HUES6 (cell line): ENCODE results near the gene ADGRL1.
"Not testable (repeated sequence)": the region's sequence is repeated elsewhere in the genome, so short reads cannot be mapped to it uniquely, and the experiment has no call there.

ENCODE experiments used
- H3K27ac ChIP-seq: 2 replicates; pipeline ENCODE4 v1.7.0; 2013; ENCODE audit warnings: low read depth, mild to moderate bottlenecking, low read length, inconsistent platforms
- H3K27me3 ChIP-seq: 2 replicates; pipeline ENCODE4 v1.6.1; 2013; ENCODE audit warnings: low read length; ENCODE audit not compliant: control insufficient read depth, insufficient read depth
- H3K36me3 ChIP-seq: 2 replicates; pipeline ENCODE4 v1.6.1; 2013; ENCODE audit warnings: low read length; ENCODE audit not compliant: control insufficient read depth, insufficient read depth
- H3K4me1 ChIP-seq: 2 replicates; pipeline ENCODE4 v1.6.1; 2013; ENCODE audit warnings: low read length; ENCODE audit not compliant: control insufficient read depth, insufficient read depth
- H3K4me3 ChIP-seq: 2 replicates; pipeline ENCODE4 v1.5.1; 2013; ENCODE audit warnings: low read depth, low read length
- H3K9ac ChIP-seq: one replicate; pipeline ENCODE4 v1.6.1; 2013; ENCODE audit warnings: mild to moderate bottlenecking, low read length
- H3K9me3 ChIP-seq: 2 replicates; pipeline ENCODE4 v1.6.1; 2013; ENCODE audit warnings: low read depth, low read length; ENCODE audit not compliant: control insufficient read depth, insufficient read depth

The ADGRL1 gene

GRCh38 chr19:14205452-14206287, at the start of gene ADGRL1:
Gene ADGRL1 (minus strand): TSS chr19:14206169. CDS start chr19:14183602, 22,567 bp downstream.
- H3K9me3 ChIP-seq, H3K36me3 ChIP-seq: not testable (repeated sequence)
- peaks cover 11% of the 10 kb centered on the region for H3K4me1 ChIP-seq
- H3K27ac ChIP-seq = peak within 1 kb of the TSS; percentile 79
- peak within 1 kb of the TSS; percentile 83 for H3K4me3 ChIP-seq
- peak within 1 kb of the TSS; percentile 79 for H3K9ac ChIP-seq
- peaks cover 12% of the 10 kb centered on the region; the same call in 1 of the 2 replicates for H3K27me3 ChIP-seq

GRCh38 chr19:14255316-14255715, 49.3 kb upstream of the ADGRL1 start:
- not testable (repeated sequence) for H3K9me3 ChIP-seq, H3K36me3 ChIP-seq, H3K27me3 ChIP-seq, H3K4me3 ChIP-seq, H3K9ac ChIP-seq, H3K27ac ChIP-seq, H3K4me1 ChIP-seq

DNA sequence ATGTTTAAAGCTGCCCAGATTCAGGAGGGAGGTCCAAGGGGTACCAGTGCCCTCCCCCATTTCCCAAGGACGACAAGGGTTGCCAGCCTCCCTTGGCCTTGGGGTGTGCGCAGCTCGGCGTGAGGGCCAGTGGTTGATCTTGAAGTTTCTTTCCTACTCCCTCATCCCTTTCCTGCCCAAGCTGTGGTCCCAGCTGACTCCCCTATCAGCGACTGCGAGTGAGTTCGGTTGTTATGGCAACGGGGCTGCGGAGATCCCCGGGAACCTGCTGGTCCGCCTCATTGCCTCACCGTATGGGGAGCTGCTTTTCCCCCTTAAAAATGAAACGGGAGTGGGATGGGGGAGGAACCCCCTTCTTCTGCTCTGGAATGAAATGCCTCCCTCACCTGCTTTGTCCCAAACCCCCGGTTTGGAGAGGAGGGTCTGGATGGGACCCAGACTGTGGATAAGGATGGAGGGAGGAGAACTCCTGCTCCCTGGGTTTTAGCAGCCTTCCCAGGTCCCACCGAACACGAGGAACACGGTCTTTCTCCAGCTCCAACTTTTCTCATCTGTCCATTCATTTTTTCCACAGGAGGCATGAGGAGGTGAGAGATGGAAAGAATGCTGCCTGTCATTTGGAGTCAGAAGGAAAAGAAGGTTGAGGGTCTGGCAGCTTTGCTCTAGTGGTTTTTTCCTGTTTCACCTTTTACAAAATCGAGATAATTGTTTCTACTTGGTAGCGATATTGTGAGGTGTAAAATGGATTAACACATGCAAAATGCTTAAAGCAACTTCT, 48.0 kb upstream of the ADGRL1 start:
- not testable (repeated sequence) for H3K9ac ChIP-seq, H3K36me3 ChIP-seq, H3K27ac ChIP-seq, H3K4me1 ChIP-seq, H3K9me3 ChIP-seq, H3K4me3 ChIP-seq, H3K27me3 ChIP-seq

DNA sequence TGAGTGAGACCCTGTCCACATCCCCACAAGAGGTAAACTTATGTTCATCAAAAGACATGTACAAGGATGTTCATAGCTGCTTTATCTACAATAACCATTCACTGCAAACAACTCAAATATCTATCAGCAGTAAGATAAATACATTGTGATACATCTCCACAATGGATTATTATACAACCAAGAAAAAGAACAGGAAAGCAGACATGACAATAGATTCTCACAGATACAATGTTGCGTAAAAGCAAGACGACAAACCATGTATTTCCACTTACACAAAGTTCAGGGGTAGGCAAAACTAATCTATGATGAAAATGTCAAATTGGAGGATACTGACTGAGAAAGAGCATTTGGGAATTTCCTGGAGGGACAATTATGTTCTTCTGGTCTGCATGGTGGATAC, 46.2 kb upstream of the ADGRL1 start:
- H3K9me3 ChIP-seq, H3K36me3 ChIP-seq, H3K27ac ChIP-seq, H3K9ac ChIP-seq, H3K27me3 ChIP-seq, H3K4me3 ChIP-seq, H3K4me1 ChIP-seq: not testable (repeated sequence)

- H3K27ac ChIP-seq = no peak overlapping the region
- no peaks in the 10 kb centered on the region for H3K9me3 ChIP-seq
- no peak overlapping the region for H3K9ac ChIP-seq
- no peaks in the 10 kb centered on the region for H3K27me3 ChIP-seq
- no peaks in the 10 kb centered on the region for H3K36me3 ChIP-seq
- H3K4me3 ChIP-seq = no peak overlapping the region
- H3K4me1 ChIP-seq = peaks cover 7% of the 10 kb centered on the region; the same call in 1 of the 2 replicates
Observed at GRCh38 chr19:14250870-14251269, 44.9 kb upstream of the ADGRL1 start.

DNA sequence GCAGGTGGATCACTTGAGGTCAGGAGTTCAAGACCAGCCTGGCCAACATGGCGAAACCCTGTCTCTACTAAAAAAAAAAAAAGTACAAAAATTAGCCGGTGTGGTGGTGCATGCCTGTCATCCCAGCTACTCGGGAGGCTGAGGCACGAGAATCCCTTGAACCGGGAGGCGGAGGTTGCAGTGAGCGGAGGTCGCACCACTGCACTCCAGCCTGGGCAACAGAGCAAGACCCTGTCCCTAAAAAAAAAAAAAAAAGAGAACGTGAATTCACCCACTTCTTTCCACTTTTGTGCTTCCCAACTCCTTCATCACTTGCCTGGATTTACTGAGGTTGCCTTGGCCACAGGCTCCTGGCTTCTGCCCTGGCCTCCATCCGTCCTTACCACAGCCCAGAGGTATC, 44.3 kb upstream of the ADGRL1 start:
- H3K4me3 ChIP-seq, H3K4me1 ChIP-seq, H3K9ac ChIP-seq, H3K36me3 ChIP-seq, H3K27me3 ChIP-seq, H3K9me3 ChIP-seq, H3K27ac ChIP-seq: not testable (repeated sequence)

DNA sequence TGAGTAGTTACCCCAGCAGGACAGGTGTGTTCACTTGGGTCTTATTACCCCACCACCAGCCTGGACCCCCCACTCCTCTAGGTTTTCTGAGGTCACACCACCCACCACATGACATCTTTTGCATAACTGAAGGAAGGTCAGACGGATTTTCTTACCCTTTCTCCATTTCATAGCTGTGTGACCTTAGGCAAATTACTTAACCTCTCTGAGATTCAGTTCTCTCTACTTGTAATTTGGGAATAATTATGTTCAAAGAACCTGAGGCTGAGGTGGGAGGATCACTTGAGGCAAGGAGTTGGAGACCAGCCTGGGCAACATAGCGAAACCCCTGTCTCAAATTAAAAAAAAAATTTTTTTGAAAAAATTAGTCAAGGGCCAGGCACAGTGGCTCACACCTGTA, 43.9 kb upstream of the ADGRL1 start:
- Histone ChIP-seq H3K9ac (peak overlapping the region; percentile 40), H3K4me3 (peak overlapping the region; percentile 68)
- not testable (repeated sequence) for H3K4me1 ChIP-seq, H3K27ac ChIP-seq, H3K9me3 ChIP-seq, H3K36me3 ChIP-seq, H3K27me3 ChIP-seq

DNA sequence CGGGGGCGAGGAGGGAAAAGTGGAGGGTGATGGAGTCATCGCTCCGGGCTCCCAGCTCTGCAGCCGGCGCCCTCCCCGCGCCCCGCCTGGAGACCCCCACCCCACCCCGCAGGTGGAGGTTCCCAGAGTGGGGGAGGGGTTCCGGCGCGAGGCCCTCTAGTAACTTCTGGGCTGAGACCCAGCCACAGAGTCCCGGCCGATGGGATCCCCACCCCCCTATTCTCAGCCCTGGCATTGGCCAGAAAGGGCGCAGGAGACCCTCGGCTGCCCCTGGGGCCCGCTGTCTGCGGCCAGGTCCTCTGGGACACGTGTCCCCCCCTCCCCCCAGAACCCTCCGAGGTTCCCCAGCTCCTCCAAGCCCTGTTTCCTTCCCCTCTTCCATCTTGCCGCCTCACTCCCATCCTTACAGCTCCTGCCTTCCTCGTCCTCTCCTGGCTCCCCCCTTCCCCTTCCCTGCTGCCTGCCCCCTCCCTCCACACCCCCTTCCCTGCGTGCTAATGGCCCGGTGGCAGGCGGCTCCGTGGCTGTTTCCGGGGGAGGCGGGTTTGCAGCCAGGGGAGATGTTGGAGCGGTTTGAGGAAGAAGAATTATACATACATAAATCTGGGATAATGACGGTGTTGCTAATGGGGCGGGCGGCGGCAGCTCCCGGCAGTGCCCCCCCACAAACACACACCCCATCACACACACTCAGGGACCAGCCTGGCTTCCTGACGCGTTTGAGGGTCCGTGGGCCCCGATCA, 43.2 kb upstream of the ADGRL1 start:
- not testable (repeated sequence) for H3K4me1 ChIP-seq, H3K9me3 ChIP-seq, H3K27me3 ChIP-seq, H3K36me3 ChIP-seq
- H3K27ac ChIP-seq = peak overlapping the region; percentile 92
- H3K4me3 ChIP-seq = peak overlapping the region; percentile 68
- peak overlapping the region; percentile 87 for H3K9ac ChIP-seq

GRCh38 chr19:14248578-14249011, 42.6 kb upstream of the ADGRL1 start:
- H3K4me3 ChIP-seq = peak overlapping the region; percentile 68
- H3K9me3 ChIP-seq = no peaks in the 10 kb centered on the region
- peak overlapping the region; percentile 87 for H3K9ac ChIP-seq
- H3K27me3 ChIP-seq = no peaks in the 10 kb centered on the region
- H3K4me1 ChIP-seq = peaks cover 5% of the 10 kb centered on the region; the same call in 1 of the 2 replicates
- H3K36me3 ChIP-seq = no peaks in the 10 kb centered on the region
- H3K27ac ChIP-seq = peak overlapping the region; percentile 92

GRCh38 chr19:14247548-14248471, 41.8 kb upstream of the ADGRL1 start:
- peak overlapping the region; percentile 91 for H3K9ac ChIP-seq
- not testable (repeated sequence) for H3K36me3 ChIP-seq, H3K9me3 ChIP-seq, H3K4me1 ChIP-seq, H3K27me3 ChIP-seq
- H3K27ac ChIP-seq = peak overlapping the region; percentile 91
- H3K4me3 ChIP-seq = peak overlapping the region; percentile 67
